Measurements from ENCODE around the gene ESYT2.

ESYT2 gene

GRCh38 chr7:158685693-158686092 lies 143.6 kb downstream of the ESYT2 start:
- Histone ChIP-seq H3K36me3 (ENCODE audit: control insufficient read depth in 1 of 2, insufficient read depth in 2 of 2, low read length in 2 of 2) (peaks cover 3 to 33% of the 10 kb centered on the region in 2 donors), H3K4me1 (ENCODE audit: control insufficient read depth in 1 of 2, insufficient read depth in 2 of 2, low read length in 2 of 2) (no peaks in the 10 kb centered on the region), H3K27me3 (ENCODE audit: control insufficient read depth in 1 of 2, insufficient read depth in 2 of 2, low read length in 2 of 2) (no peaks in the 10 kb centered on the region), H3K9me3 (ENCODE audit: control insufficient read depth in 1 of 2, low read length in 2 of 2) (no peaks in the 10 kb centered on the region), H3K27ac (ENCODE audit: low read depth, low read length) (no peak overlapping the region), H3K4me3 (ENCODE audit: low read depth in 1 of 2, low read length in 2 of 2) (no peak overlapping the region), H3K9ac (ENCODE audit: low read depth in 1 of 2, low read length in 2 of 2) (no peak overlapping the region)

- Histone ChIP-seq H3K9me3 (ENCODE audit: control insufficient read depth in 1 of 2, low read length in 2 of 2) (no peaks in the 10 kb centered on the region), H3K9ac (ENCODE audit: low read depth in 1 of 2, low read length in 2 of 2) (no peak overlapping the region), H3K36me3 (ENCODE audit: control insufficient read depth in 1 of 2, insufficient read depth in 2 of 2, low read length in 2 of 2) (peaks cover 6 to 33% of the 10 kb centered on the region in 2 donors), H3K4me1 (ENCODE audit: control insufficient read depth in 1 of 2, insufficient read depth in 2 of 2, low read length in 2 of 2) (no peaks in the 10 kb centered on the region), H3K4me3 (ENCODE audit: low read depth in 1 of 2, low read length in 2 of 2) (no peak overlapping the region), H3K27me3 (ENCODE audit: control insufficient read depth in 1 of 2, insufficient read depth in 2 of 2, low read length in 2 of 2) (no peaks in the 10 kb centered on the region), H3K27ac (ENCODE audit: low read depth, low read length) (no peak overlapping the region)
Observed at GRCh38 chr7:158684329-158684728, 145.0 kb downstream of the ESYT2 start.

- Histone ChIP-seq H3K27ac (ENCODE audit: low read depth, low read length) (no peak overlapping the region), H3K9me3 (ENCODE audit: control insufficient read depth in 1 of 2, low read length in 2 of 2) (no peaks in the 10 kb centered on the region), H3K36me3 (ENCODE audit: control insufficient read depth in 1 of 2, insufficient read depth in 2 of 2, low read length in 2 of 2) (peaks cover 5 to 34% of the 10 kb centered on the region in 2 donors), H3K4me3 (ENCODE audit: low read depth in 1 of 2, low read length in 2 of 2) (no peak overlapping the region), H3K4me1 (ENCODE audit: control insufficient read depth in 1 of 2, insufficient read depth in 2 of 2, low read length in 2 of 2) (no peaks in the 10 kb centered on the region), H3K9ac (ENCODE audit: low read depth in 1 of 2, low read length in 2 of 2) (no peak overlapping the region), H3K27me3 (ENCODE audit: control insufficient read depth in 1 of 2, insufficient read depth in 2 of 2, low read length in 2 of 2) (no peaks in the 10 kb centered on the region)
Observed at GRCh38 chr7:158683541-158683940, 145.8 kb downstream of the ESYT2 start.

- Histone ChIP-seq H3K4me3 (ENCODE audit: low read depth in 1 of 2, low read length in 2 of 2) (no peak overlapping the region), H3K36me3 (ENCODE audit: control insufficient read depth in 1 of 2, insufficient read depth in 2 of 2, low read length in 2 of 2) (peaks cover 5 to 28% of the 10 kb centered on the region in 2 donors), H3K4me1 (ENCODE audit: control insufficient read depth in 1 of 2, insufficient read depth in 2 of 2, low read length in 2 of 2) (no peaks in the 10 kb centered on the region), H3K9me3 (ENCODE audit: control insufficient read depth in 1 of 2, low read length in 2 of 2) (no peaks in the 10 kb centered on the region), H3K27ac (ENCODE audit: low read depth, low read length) (no peak overlapping the region), H3K9ac (ENCODE audit: low read depth in 1 of 2, low read length in 2 of 2) (no peak overlapping the region), H3K27me3 (ENCODE audit: control insufficient read depth in 1 of 2, insufficient read depth in 2 of 2, low read length in 2 of 2) (no peaks in the 10 kb centered on the region)
Observed at GRCh38 chr7:158682456-158682855, 146.9 kb downstream of the ESYT2 start.
